ENCODE results near the gene NKAP. TPM values are rescaled to one million over a fixed set of nuclear protein-coding genes. Genes with fewer than 3 reads are reported as not detected.

The NKAP gene
- total RNA-seq, 2 experiments from 2014 or later, result 6.9 to 11.9 TPM

GRCh38 chrX:119917877-119918276 is 25.7 kb downstream of the NKAP start:
- Histone ChIP-seq H3K9me2 (ENCODE audit: insufficient read depth, low read length) (no peaks in the 10 kb centered on the region), H3K4me3 (ENCODE audit: low read depth, low read length, poor library complexity, severe bottlenecking) (no peak overlapping the region), H3K36me3 (ENCODE audit: insufficient read depth, low read length) (no peaks in the 10 kb centered on the region), H3K9me3 (ENCODE audit: low read length) (no peaks in the 10 kb centered on the region), H3K4me1 (ENCODE audit: insufficient read depth, low read length, poor library complexity, severe bottlenecking) (no peaks in the 10 kb centered on the region), H3K27ac (ENCODE audit: low read depth, low read length, poor library complexity, severe bottlenecking) (no peak overlapping the region), H3K79me2 (ENCODE audit: insufficient read depth, low read depth, low read length) (no peaks in the 10 kb centered on the region), H3K4me2 (ENCODE audit: low read length) (no peak overlapping the region), H2AFZ (ENCODE audit: low read length) (no peak overlapping the region), H4K20me1 (ENCODE audit: insufficient read depth, low read length) (no peaks in the 10 kb centered on the region)
- TF ChIP-seq, protein P1, sequence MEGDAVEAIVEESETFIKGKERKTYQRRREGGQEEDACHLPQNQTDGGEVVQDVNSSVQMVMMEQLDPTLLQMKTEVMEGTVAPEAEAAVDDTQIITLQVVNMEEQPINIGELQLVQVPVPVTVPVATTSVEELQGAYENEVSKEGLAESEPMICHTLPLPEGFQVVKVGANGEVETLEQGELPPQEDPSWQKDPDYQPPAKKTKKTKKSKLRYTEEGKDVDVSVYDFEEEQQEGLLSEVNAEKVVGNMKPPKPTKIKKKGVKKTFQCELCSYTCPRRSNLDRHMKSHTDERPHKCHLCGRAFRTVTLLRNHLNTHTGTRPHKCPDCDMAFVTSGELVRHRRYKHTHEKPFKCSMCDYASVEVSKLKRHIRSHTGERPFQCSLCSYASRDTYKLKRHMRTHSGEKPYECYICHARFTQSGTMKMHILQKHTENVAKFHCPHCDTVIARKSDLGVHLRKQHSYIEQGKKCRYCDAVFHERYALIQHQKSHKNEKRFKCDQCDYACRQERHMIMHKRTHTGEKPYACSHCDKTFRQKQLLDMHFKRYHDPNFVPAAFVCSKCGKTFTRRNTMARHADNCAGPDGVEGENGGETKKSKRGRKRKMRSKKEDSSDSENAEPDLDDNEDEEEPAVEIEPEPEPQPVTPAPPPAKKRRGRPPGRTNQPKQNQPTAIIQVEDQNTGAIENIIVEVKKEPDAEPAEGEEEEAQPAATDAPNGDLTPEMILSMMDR (conservative IDR thresholded peaks at IDR 0.05; ENCODE audit: low read length), result no peak
- no peak for TF ChIP-seq EZH2phosphoT487 (IDR thresholded peaks at IDR 0.05; ENCODE audit: borderline replicate concordance, low read depth, low read length)
- intact Hi-C loops (cut with micrococcal nuclease; ENCODE audit: unreplicated experiment), result no loop called here
- ChIA-PET POLR2A (no interaction called here), CTCF (ENCODE audit: unreplicated experiment) (no interaction called here)
- no TSS peak for BruUV-seq (replicated peaks)
- DNase-seq (ENCODE audit: low spot score), result no peak

GRCh38 chrX:119916310-119916709 is 27.2 kb downstream of the NKAP start:
- Histone ChIP-seq H3K4me3 (ENCODE audit: low read depth, low read length, poor library complexity, severe bottlenecking) (no peak overlapping the region), H3K4me1 (ENCODE audit: insufficient read depth, low read length, poor library complexity, severe bottlenecking) (no peaks in the 10 kb centered on the region), H3K79me2 (ENCODE audit: insufficient read depth, low read depth, low read length) (no peaks in the 10 kb centered on the region), H4K20me1 (ENCODE audit: insufficient read depth, low read length) (no peaks in the 10 kb centered on the region), H3K36me3 (ENCODE audit: insufficient read depth, low read length) (no peaks in the 10 kb centered on the region), H3K4me2 (ENCODE audit: low read length) (no peak overlapping the region), H3K9me3 (ENCODE audit: low read length) (no peaks in the 10 kb centered on the region), H3K27ac (ENCODE audit: low read depth, low read length, poor library complexity, severe bottlenecking) (no peak overlapping the region), H3K9me2 (ENCODE audit: insufficient read depth, low read length) (no peaks in the 10 kb centered on the region), H2AFZ (ENCODE audit: low read length) (no peak overlapping the region)
- no TSS peak for BruUV-seq (replicated peaks)
- intact Hi-C loops (cut with micrococcal nuclease; ENCODE audit: unreplicated experiment), result no loop called here
- TF ChIP-seq, protein P1 (conservative IDR thresholded peaks at IDR 0.05; ENCODE audit: low read length), result no peak
- no peak for TF ChIP-seq EZH2phosphoT487 (IDR thresholded peaks at IDR 0.05; ENCODE audit: borderline replicate concordance, low read depth, low read length)
- POLR2A ChIA-PET, result no interaction called here
- DNase-seq (ENCODE audit: low spot score), result no peak
- CTCF ChIA-PET (ENCODE audit: unreplicated experiment), result no interaction called here

GRCh38 chrX:119900976-119901375 is 42.6 kb downstream of the NKAP start:
- DNase-seq (ENCODE audit: low spot score), result no peak
- TF ChIP-seq, protein P1 (conservative IDR thresholded peaks at IDR 0.05; ENCODE audit: low read length), result no peak
- TF ChIP-seq EZH2phosphoT487 (IDR thresholded peaks at IDR 0.05; ENCODE audit: borderline replicate concordance, low read depth, low read length), result no peak
- Histone ChIP-seq H3K4me2 (ENCODE audit: low read length) (no peak overlapping the region), H3K9me3 (ENCODE audit: low read length) (no peaks in the 10 kb centered on the region), H3K27ac (ENCODE audit: low read depth, low read length, poor library complexity, severe bottlenecking) (no peak overlapping the region), H3K9me2 (ENCODE audit: insufficient read depth, low read length) (no peaks in the 10 kb centered on the region), H4K20me1 (ENCODE audit: insufficient read depth, low read length) (no peaks in the 10 kb centered on the region), H3K4me1 (ENCODE audit: insufficient read depth, low read length, poor library complexity, severe bottlenecking) (no peaks in the 10 kb centered on the region), H3K79me2 (ENCODE audit: insufficient read depth, low read depth, low read length) (no peaks in the 10 kb centered on the region), H2AFZ (ENCODE audit: low read length) (no peak overlapping the region), H3K36me3 (ENCODE audit: insufficient read depth, low read length) (no peaks in the 10 kb centered on the region), H3K4me3 (ENCODE audit: low read depth, low read length, poor library complexity, severe bottlenecking) (no peak overlapping the region)
- no TSS peak for BruUV-seq (replicated peaks)
- ChIA-PET CTCF (ENCODE audit: unreplicated experiment) (no interaction called here), POLR2A (no interaction called here)
- intact Hi-C loops (cut with micrococcal nuclease; ENCODE audit: unreplicated experiment), result no loop called here

Data from OCI-LY7 (cell line).